ENCODE measurements around the gene SPATA18.

Gene SPATA18

DNA sequence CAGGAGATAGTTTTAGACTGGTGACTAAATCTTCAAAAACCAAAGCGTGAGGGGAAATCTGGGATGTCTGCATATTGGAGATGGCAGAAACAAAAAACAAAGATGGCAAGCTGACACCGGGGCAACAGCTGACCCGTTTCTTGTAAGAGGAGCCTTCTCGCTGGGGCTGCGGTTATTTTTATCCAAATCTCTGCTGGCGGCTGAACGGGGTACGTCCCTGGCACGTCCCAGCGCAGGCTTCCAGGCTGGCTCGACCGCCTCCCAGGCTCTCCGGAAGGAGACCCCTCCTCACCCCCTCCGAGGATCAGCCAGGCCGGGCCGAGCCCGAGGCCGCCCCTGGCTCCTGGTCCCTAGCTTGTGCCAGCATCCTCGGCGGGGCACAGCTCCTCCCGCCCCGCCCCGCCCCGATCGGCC is 13.4 kb upstream of the SPATA18 start:
- Histone ChIP-seq H3K4me3 (ENCODE audit: insufficient read depth in 1 of 2, low read depth in 1 of 2, low read length in 2 of 2) (peak overlapping the region; percentile 79 to 89), H3K79me1 (replicated peaks; ENCODE audit: low read length, poor library complexity, severe bottlenecking) (peaks cover 6% of the 10 kb centered on the region), H4K91ac (ENCODE audit: low read length) (no peak overlapping the region), H3K27me3 (ENCODE audit: control insufficient read depth in 1 of 2, insufficient read depth in 1 of 2, low read length in 2 of 2) (peaks cover 12 to 13% of the 10 kb centered on the region in 2 experiments), H3K27ac (ENCODE audit: low read length, poor library complexity, severe bottlenecking) (no peak overlapping the region), H3K4me1 (ENCODE audit: control insufficient read depth, insufficient read depth, low read depth, low read length) (peaks cover 3% of the 10 kb centered on the region), H2BK12ac (ENCODE audit: low read length in 2 of 2) (no peak overlapping the region), H2BK15ac (ENCODE audit: low read depth, poor library complexity, severe bottlenecking) (no peak overlapping the region), H3K4me2 (ENCODE audit: low read length, poor library complexity, severe bottlenecking) (peak overlapping the region; percentile 56), H2BK5ac (ENCODE audit: low read depth, low read length, poor library complexity, severe bottlenecking) (no peak overlapping the region), H3K18ac (ENCODE audit: low read depth in 1 of 2, low read length in 2 of 2) (peak overlapping the region; percentile 74 to 97), H3K36me3 (ENCODE audit: control insufficient read depth in 1 of 2, insufficient read depth in 2 of 2, low read depth in 1 of 2, low read length in 2 of 2) (peaks cover 0 to 23% of the 10 kb centered on the region in 2 experiments), H3K9ac (ENCODE audit: low read length) (peak overlapping the region; percentile 89), H2BK120ac (ENCODE audit: low read depth, low read length) (peak overlapping the region; percentile 97), H4K8ac (ENCODE audit: low read length) (peak overlapping the region; percentile 97), H3K4ac (ENCODE audit: low read depth in 1 of 2, low read length in 2 of 2) (peak overlapping the region in 1 of 2 experiments; percentile 95), H3K9me3 (ENCODE audit: control insufficient read depth, low read length) (no peaks in the 10 kb centered on the region), H2AFZ (ENCODE audit: low read depth, low read length) (peak overlapping the region; percentile 90), H2AK5ac (ENCODE audit: low read length, severe bottlenecking) (no peak overlapping the region), H3K14ac (ENCODE audit: low read length in 2 of 2) (peak overlapping the region; percentile 62 to 82), H3K23ac (ENCODE audit: low read length in 2 of 2) (no peak overlapping the region)
- DNase-seq, result peak; percentile 48
- WGBS, result 2% methylated on average over 12 of the region's 25 CpGs

- H3K18ac ChIP-seq (ENCODE audit: low read depth in 1 of 2, low read length in 2 of 2), result peak within 1 kb of the TSS; percentile 79 to 97
- H2BK12ac ChIP-seq (ENCODE audit: low read length in 2 of 2), result peak within 1 kb of the TSS in 1 of 2 experiments; percentile 28
- peak within 1 kb of the TSS; percentile 79 to 89 for H3K4me3 ChIP-seq (ENCODE audit: insufficient read depth in 1 of 2, low read depth in 1 of 2, low read length in 2 of 2)
- peak within 1 kb of the TSS; percentile 97 for H4K8ac ChIP-seq (ENCODE audit: low read length)
- peak within 1 kb of the TSS in 1 of 2 experiments; percentile 95 for H3K4ac ChIP-seq (ENCODE audit: low read depth in 1 of 2, low read length in 2 of 2)
- H3K14ac ChIP-seq (ENCODE audit: low read length in 2 of 2), result peak within 1 kb of the TSS; percentile 62 to 82
- H3K79me1 ChIP-seq (replicated peaks; ENCODE audit: low read length, poor library complexity, severe bottlenecking), result peaks cover 6% of the 10 kb centered on the region
- peak within 1 kb of the TSS; percentile 65 for H2BK15ac ChIP-seq (ENCODE audit: low read depth, poor library complexity, severe bottlenecking)
- no peak within 1 kb of the TSS for H3K27ac ChIP-seq (ENCODE audit: low read length, poor library complexity, severe bottlenecking)
- no peak within 1 kb of the TSS for H3K23ac ChIP-seq (ENCODE audit: low read length in 2 of 2)
- H2AK5ac ChIP-seq (ENCODE audit: low read length, severe bottlenecking), result no peak within 1 kb of the TSS
- H3K27me3 ChIP-seq (ENCODE audit: control insufficient read depth in 1 of 2, insufficient read depth in 1 of 2, low read length in 2 of 2), result peaks cover 15 to 18% of the 10 kb centered on the region in 2 experiments
- peak within 1 kb of the TSS; percentile 90 for H2AFZ ChIP-seq (ENCODE audit: low read depth, low read length)
- H3K9me3 ChIP-seq (ENCODE audit: control insufficient read depth, low read length), result no peaks in the 10 kb centered on the region
- DNase-seq, result peak; percentile 50
- H3K9ac ChIP-seq (ENCODE audit: low read length), result peak within 1 kb of the TSS; percentile 89
- H4K91ac ChIP-seq (ENCODE audit: low read length), result peak within 1 kb of the TSS; percentile 81
- H2BK120ac ChIP-seq (ENCODE audit: low read depth, low read length), result peak within 1 kb of the TSS; percentile 97
- H2BK5ac ChIP-seq (ENCODE audit: low read depth, low read length, poor library complexity, severe bottlenecking), result peak within 1 kb of the TSS; percentile 46
- 5% methylated on average over 67 of the region's 70 CpGs for whole genome bisulfite sequencing
- H3K36me3 ChIP-seq (ENCODE audit: control insufficient read depth in 1 of 2, insufficient read depth in 2 of 2, low read depth in 1 of 2, low read length in 2 of 2), result peaks cover 0 to 17% of the 10 kb centered on the region in 2 experiments
- H3K4me1 ChIP-seq (ENCODE audit: control insufficient read depth, insufficient read depth, low read depth, low read length), result peaks cover 3% of the 10 kb centered on the region
- H3K4me2 ChIP-seq (ENCODE audit: low read length, poor library complexity, severe bottlenecking), result peak within 1 kb of the TSS; percentile 85
These were observed 12.8 kb upstream of the SPATA18 start, which contains the start of gene SGCB for GRCh38 chr4:52038103-52038912. Gene SGCB, minus strand, starts transcription at chr4:52038299. Its CDS starts 40 bp downstream, at chr4:52038259.

GRCh38 chr4:52045028-52045427 is 6.1 kb upstream of the SPATA18 start:
- Histone ChIP-seq H2BK12ac (ENCODE audit: low read length in 2 of 2) (no peak overlapping the region), H3K79me1 (replicated peaks; ENCODE audit: low read length, poor library complexity, severe bottlenecking) (no peaks in the 10 kb centered on the region), H2BK120ac (ENCODE audit: low read depth, low read length) (no peak overlapping the region), H2AK5ac (ENCODE audit: low read length, severe bottlenecking) (no peak overlapping the region), H2BK15ac (ENCODE audit: low read depth, poor library complexity, severe bottlenecking) (no peak overlapping the region), H3K4me3 (ENCODE audit: insufficient read depth in 1 of 2, low read depth in 1 of 2, low read length in 2 of 2) (no peak overlapping the region), H3K27me3 (ENCODE audit: control insufficient read depth in 1 of 2, insufficient read depth in 1 of 2, low read length in 2 of 2) (peaks cover 15 to 21% of the 10 kb centered on the region in 2 experiments), H4K91ac (ENCODE audit: low read length) (no peak overlapping the region), H3K14ac (ENCODE audit: low read length in 2 of 2) (no peak overlapping the region), H3K36me3 (ENCODE audit: control insufficient read depth in 1 of 2, insufficient read depth in 2 of 2, low read depth in 1 of 2, low read length in 2 of 2) (no peaks in the 10 kb centered on the region), H3K23ac (ENCODE audit: low read length in 2 of 2) (no peak overlapping the region), H3K18ac (ENCODE audit: low read depth in 1 of 2, low read length in 2 of 2) (no peak overlapping the region), H3K4me1 (ENCODE audit: control insufficient read depth, insufficient read depth, low read depth, low read length) (no peaks in the 10 kb centered on the region), H3K4ac (ENCODE audit: low read depth in 1 of 2, low read length in 2 of 2) (no peak overlapping the region), H3K9ac (ENCODE audit: low read length) (no peak overlapping the region), H2BK5ac (ENCODE audit: low read depth, low read length, poor library complexity, severe bottlenecking) (no peak overlapping the region), H3K4me2 (ENCODE audit: low read length, poor library complexity, severe bottlenecking) (no peak overlapping the region), H4K8ac (ENCODE audit: low read length) (no peak overlapping the region), H2AFZ (ENCODE audit: low read depth, low read length) (no peak overlapping the region), H3K27ac (ENCODE audit: low read length, poor library complexity, severe bottlenecking) (no peak overlapping the region), H3K9me3 (ENCODE audit: control insufficient read depth, low read length) (no peaks in the 10 kb centered on the region)
- WGBS, result 100% methylated on average over 1 of the region's 1 CpG
- no peak for DNase-seq

GRCh38 chr4:52049266-52049665 is 1.8 kb upstream of the SPATA18 start:
- H3K9ac ChIP-seq (ENCODE audit: low read length), result no peak overlapping the region
- no peaks in the 10 kb centered on the region for H3K9me3 ChIP-seq (ENCODE audit: control insufficient read depth, low read length)
- no peak overlapping the region for H3K18ac ChIP-seq (ENCODE audit: low read depth in 1 of 2, low read length in 2 of 2)
- H3K27me3 ChIP-seq (ENCODE audit: control insufficient read depth in 1 of 2, insufficient read depth in 1 of 2, low read length in 2 of 2), result peaks cover 0 to 3% of the 10 kb centered on the region in 2 experiments
- H3K4ac ChIP-seq (ENCODE audit: low read depth in 1 of 2, low read length in 2 of 2), result no peak overlapping the region
- no peak overlapping the region for H3K4me2 ChIP-seq (ENCODE audit: low read length, poor library complexity, severe bottlenecking)
- no peak overlapping the region for H3K23ac ChIP-seq (ENCODE audit: low read length in 2 of 2)
- DNase-seq, result no peak
- H3K79me1 ChIP-seq (replicated peaks; ENCODE audit: low read length, poor library complexity, severe bottlenecking), result peaks cover 8% of the 10 kb centered on the region
- H2AK5ac ChIP-seq (ENCODE audit: low read length, severe bottlenecking), result no peak overlapping the region
- H3K4me1 ChIP-seq (ENCODE audit: control insufficient read depth, insufficient read depth, low read depth, low read length), result peaks cover 4% of the 10 kb centered on the region
- H2BK5ac ChIP-seq (ENCODE audit: low read depth, low read length, poor library complexity, severe bottlenecking), result no peak overlapping the region
- H3K27ac ChIP-seq (ENCODE audit: low read length, poor library complexity, severe bottlenecking), result no peak overlapping the region
- no peak overlapping the region for H3K4me3 ChIP-seq (ENCODE audit: insufficient read depth in 1 of 2, low read depth in 1 of 2, low read length in 2 of 2)
- no peak overlapping the region for H2BK120ac ChIP-seq (ENCODE audit: low read depth, low read length)
- H4K91ac ChIP-seq (ENCODE audit: low read length), result no peak overlapping the region
- 81% methylated on average over 4 of the region's 5 CpGs for WGBS
- H2BK15ac ChIP-seq (ENCODE audit: low read depth, poor library complexity, severe bottlenecking), result no peak overlapping the region
- no peak overlapping the region for H2AFZ ChIP-seq (ENCODE audit: low read depth, low read length)
- H2BK12ac ChIP-seq (ENCODE audit: low read length in 2 of 2), result no peak overlapping the region
- H3K36me3 ChIP-seq (ENCODE audit: control insufficient read depth in 1 of 2, insufficient read depth in 2 of 2, low read depth in 1 of 2, low read length in 2 of 2), result peaks cover 0 to 7% of the 10 kb centered on the region in 2 experiments
- H4K8ac ChIP-seq (ENCODE audit: low read length), result no peak overlapping the region
- H3K14ac ChIP-seq (ENCODE audit: low read length in 2 of 2), result no peak overlapping the region

All from mesenchymal stem cell (in vitro differentiated cells and primary cell).